ENCODE measurements around the gene TGFBR2.

The TGFBR2 gene

DNA sequence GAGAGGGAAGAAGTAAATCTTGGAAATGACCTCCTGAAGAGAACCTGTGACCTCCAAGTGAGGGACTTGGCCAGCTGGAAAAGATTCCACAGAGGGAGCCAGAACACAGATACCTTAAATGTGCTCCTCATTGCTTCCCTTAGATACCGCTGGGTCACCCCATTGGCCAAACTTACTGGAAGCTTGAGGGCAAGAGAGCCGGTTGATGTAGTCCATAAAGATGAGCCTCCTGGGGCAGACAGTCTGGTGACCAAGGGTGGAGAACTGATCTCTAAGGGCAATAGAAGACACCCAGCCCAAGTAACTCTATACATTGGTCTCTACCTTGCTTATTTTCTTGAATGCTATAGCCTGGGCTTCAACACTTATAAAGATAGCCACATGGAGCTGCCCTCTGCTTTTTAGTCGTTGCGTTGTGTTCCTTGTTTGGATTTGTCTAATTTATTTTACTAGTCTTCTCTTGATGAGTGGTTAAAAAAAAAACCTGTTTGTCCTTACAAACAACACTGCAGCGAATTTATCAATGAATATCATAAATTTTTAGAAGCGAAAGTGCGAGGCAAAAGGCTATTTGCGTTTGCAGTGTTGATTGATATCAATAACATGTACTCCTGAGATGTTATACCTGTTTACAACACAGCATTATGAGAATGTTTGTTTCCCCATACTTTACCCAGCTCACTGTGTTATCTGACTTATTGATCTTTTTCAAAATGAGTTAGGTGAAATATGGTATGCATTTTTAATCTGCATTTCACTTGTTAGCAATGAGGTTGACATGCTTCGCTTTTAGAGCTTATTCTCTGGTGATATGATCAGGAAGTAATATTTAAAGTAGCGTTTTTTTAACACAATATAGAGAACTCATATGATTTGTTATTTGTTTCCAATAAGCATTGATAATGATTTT lies 31.2 kb downstream of the TGFBR2 start:
- DNase-seq (ENCODE audit: low spot score): no peak

GRCh38 chr3:30638685-30639412 lies 32.4 kb downstream of the TGFBR2 start:
- DNase-seq (ENCODE audit: low spot score): no peak

GRCh38 chr3:30639937-30640336 lies 33.5 kb downstream of the TGFBR2 start:
- no peak for DNase-seq (ENCODE audit: low spot score)

DNA sequence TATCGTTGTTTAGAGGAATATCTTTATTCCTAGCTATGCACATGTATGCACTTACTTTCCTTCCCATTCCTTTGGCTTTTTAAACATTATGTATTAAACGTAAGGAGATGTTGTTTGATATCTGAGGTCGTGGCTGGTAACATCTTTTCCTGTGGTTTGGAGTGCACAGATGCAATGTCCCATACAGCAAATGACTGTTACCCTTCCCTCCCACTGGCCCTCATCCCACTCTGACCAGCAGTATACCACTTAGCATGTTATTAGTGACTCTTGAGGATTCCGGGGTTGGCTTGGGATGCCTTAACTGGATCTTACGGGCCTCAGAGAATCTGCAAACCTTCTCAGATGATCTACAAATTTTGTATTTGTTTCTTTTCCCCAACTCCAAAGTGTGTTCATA lies 34.5 kb downstream of the TGFBR2 start:
- no peak for DNase-seq (ENCODE audit: low spot score)

DNA sequence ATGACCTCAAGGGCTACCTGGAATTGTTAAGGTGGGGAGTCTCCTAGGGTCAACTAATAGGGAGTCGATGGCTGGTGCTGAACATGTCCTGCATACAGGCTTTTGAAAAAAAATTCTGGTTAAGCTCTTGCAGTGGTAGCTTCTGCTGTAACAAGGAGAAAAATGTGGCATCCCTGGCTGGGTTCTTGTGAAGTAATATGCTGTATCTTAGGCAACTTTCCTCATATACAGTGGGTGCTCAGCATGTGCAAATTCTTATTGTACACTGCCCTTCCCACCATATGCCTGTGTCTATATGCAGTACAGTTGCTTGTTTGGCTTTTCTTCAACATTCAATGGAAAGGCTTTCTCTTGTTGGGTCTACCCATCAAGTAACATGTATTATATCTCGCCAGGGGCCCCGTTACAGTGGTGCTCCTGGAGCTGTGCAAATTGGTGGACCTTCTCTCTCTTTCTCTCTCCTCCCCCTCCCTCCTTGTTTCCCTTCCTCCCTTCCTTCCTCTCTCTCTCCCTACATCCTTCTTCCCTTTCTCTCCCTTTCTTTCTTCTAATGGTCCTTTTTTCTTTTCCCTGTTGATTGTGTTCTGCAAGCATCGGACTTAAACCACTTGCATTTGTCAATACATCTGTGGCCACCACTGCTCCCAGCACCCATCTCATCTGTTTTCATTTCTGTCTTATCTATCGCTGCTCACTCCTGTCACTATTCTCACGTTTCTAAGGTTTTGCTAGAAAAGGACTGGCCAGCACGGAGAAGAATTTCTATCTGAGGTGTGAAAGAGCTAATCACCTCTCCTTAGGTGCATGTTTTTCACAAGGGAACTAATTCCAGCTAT lies 35.2 kb downstream of the TGFBR2 start:
- no peak for DNase-seq (ENCODE audit: low spot score)

GRCh38 chr3:30642849-30643361 lies 36.5 kb downstream of the TGFBR2 start:
- no peak for DNase-seq (ENCODE audit: low spot score)

- no peak for DNase-seq (ENCODE audit: low spot score)
These were observed 37.5 kb downstream of the TGFBR2 start for GRCh38 chr3:30643763-30644462.

- DNase-seq (ENCODE audit: low spot score): peak; percentile 54
These were observed 38.2 kb downstream of the TGFBR2 start for GRCh38 chr3:30644615-30645014.

DNA sequence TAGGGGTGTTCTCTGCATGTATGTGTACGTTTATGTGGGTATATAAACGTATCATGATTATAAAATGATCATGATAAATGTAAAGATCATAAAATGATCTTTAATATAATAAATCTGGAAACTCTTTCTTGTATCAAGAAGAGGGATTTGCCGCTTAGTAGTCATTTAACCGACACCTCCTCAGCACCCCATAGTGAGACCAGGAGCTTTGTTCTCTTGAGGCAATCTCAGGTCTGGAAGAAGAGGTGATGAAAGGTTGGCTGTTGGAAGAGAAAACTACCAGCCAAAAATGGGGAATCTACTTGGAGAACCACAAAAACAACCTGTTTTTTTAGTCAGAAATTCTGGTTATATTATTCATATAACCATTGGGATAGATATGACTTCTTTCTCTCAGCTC lies 38.7 kb downstream of the TGFBR2 start:
- DNase-seq (ENCODE audit: low spot score): no peak

DNA sequence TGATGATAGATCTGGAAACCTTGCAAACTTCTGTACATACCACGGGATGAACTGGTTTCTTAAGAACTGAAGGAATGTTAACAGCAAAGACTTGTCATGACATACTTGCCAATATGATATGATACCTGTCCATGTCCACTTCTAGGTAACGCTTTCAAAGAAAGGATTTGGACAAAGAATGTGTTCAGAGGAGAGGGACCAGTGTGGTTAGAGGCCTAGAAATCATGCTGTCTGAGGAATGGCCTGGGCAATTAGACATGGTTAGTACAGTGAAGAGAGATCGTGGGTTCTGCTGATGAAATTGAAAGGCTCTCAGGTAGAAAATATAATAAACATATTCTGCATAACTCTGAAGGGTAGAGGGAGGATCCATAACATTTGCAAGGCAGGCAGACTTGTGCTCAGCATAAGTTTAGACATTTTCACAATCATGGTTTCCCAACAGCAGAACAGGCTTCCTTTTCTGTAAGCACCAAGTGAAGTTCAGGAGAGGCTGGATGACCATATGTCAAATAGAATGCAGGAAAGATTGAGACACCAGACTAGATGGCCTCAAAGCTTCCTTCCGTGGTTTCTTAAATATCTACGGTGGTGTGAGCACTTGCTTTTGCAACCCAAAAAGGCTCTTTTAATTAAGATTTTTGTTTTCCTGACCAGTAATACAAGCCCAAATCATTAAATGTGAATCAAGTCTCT lies 39.9 kb downstream of the TGFBR2 start:
- peak; percentile 50 for DNase-seq (ENCODE audit: low spot score)

- no peak for DNase-seq (ENCODE audit: low spot score)
These were observed 40.8 kb downstream of the TGFBR2 start for GRCh38 chr3:30646961-30647752.

DNA sequence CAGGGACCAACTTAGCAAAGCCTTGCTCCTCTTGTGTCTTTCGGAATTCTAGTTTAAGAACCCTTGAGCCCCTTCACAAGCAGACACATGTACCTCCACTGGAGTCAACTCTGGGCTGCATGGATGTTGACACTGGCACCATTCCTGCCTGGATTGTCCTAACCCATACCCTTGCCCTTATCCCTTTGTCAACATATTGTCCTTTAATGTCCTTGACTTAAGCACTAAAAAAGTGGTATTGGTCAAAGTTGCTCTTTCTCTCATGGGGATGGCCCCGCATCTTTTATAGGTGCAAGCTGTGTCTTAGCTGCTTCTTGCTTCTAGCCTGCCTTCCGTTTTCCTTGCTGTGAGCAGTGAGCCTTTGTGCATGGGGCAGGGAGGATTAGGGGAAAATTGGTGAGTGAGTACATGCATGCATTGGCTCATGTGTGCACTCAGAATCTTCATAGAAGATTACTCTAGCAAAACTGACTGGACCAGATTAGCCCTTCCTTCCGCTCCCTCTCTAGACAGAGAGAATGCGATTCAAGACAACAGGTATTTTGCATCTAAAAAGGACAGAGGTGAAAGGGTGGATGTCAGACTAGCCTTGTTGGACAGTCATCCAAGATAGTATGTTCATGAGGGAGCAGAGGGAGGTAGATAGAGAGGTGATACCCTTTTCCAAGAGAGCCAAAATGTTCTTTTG lies 42.4 kb downstream of the TGFBR2 start:
- DNase-seq (ENCODE audit: low spot score): no peak

DNA sequence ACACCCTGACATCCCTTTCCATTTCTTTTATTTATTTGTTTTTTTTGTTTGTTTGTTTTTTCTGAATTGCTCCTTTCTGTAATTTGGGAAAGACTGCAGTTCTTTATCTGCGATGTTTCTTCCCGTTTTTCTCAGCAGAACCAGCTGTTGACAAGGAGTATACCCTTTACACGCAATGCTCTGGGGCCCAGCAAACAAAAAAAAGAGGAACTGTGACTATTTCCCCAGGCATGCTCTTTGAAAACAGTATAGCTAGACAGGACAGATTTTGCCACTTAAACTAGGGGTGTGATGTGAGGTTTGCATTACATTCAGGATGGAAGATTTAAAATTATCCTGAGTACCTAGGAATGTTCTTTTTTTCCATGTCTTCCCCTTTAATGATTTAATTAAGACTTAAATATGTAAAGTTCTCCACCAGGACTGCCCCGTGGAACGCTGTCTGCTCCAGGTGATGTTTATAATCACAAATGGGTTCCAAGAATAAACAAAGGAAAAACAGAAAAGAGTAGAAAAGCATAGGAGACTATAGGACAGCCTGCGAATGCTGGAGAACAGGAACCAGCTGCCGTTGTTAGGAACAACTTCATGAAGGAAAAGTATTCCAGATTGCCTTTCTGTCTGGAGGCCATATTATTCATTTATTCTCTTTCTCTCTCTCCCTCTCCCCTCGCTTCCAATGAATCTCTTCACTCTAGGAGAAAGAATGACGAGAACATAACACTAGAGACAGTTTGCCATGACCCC lies 43.3 kb downstream of the TGFBR2 start:
- DNase-seq (ENCODE audit: low spot score): no peak

DNA sequence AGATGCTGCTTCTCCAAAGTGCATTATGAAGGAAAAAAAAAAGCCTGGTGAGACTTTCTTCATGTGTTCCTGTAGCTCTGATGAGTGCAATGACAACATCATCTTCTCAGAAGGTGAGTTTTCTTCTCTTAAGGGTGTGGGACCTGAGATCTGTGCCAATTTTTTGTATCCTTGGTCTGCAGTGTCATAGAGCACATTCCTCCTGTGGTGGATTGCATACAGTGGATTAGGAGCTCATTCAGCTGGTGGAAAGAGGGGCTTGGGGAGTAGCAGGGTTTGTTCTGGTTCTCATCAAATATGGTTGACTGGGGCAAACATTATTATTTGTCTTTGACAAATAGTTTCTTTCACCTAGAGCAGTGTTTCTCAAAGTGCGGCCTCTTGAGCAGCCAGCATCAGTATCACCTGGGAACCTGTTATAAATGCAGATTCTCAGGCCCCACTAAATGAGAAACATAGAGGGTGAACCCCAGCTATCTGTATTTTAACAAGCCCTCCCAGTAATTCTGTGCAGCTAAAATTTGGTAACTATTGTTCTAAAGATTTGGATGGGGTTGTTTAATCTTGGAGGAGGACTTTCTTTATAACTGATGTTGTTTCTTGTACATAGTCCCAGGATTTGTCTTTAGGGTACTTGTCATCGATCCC lies 44.1 kb downstream of the TGFBR2 start:
- DNase-seq (ENCODE audit: low spot score): no peak

DNA sequence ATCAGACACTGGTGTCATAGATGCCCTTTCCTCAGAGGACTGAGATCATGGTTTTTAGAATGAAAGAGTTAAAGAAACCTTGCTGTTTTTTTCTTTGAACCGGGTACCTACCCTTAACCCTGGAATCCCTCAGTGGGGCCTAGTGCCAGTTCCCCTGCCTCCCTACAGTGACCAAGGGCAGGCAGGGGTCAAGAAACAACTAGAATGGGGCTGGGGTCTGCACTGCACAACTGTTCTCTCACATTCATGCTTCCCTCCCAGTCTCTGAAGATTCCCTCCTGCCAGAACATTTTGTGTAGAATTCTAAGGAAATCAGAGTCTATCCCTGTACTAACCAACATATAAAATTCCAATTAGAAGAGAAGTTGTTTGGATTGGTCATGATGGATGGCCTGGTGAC lies 47.9 kb downstream of the TGFBR2 start:
- no peak for DNase-seq (ENCODE audit: low spot score)

GRCh38 chr3:30655187-30655812 lies 48.9 kb downstream of the TGFBR2 start:
- no peak for DNase-seq (ENCODE audit: low spot score)

DNA sequence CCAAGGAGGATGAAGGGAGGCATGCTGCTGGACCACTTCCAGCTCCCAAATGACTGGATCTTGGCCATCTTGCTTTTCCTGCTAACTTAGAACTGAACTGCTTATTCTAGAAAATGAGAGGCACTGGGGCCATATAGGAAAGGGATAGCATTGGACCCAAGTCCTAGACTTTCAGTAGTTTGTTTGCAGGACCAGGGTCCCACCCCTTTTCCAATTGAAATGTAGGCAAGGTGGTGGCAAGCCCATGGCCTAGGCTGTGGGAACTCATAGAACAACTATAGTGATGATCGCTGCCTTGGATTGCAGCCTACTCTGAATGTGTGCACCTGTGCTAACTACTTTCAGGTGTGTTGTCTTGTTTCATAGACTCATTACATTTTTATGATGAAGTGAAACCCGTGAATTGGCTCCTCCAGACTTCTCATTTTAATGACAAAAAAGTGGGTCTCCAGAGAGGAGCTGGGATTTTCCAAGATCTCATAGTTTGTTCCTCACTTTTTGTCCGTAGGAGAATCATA lies 50.3 kb downstream of the TGFBR2 start:
- DNase-seq (ENCODE audit: low spot score): no peak

DNA sequence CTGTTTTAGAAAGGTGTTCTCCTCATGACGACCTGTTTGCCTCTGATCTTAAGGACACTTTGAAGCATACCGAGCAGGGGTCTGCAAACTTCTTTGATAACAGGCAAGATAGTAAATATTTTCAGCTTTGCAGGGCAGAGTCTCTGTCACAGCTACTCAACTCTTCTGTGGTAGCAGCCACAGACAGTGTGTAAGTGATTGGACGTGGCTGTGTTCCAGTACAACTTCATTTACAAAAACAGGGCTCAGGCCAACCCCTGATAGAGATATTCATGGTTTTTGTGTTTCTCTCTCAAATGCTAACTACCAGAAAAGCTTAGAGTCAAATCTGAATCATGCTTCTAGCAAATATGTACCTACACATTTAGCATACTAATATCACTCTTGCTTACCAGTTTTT lies 51.5 kb downstream of the TGFBR2 start:
- DNase-seq (ENCODE audit: low spot score): no peak

All from GM03348 (cell line).